Brain microvascular endothelial cell (primary cell): Measurements from ENCODE around the gene HOMER3.

Experiments
- DNase-seq: peaks from one replicate; pipeline ENCODE4 v3.0.0-alpha.2; 2020
- H3K27ac ChIP-seq: fragments of 250-450 bp; sonication (Bioruptor Pico); 2 replicates; pipeline ENCODE4 v1.5.1; 2020; ENCODE audit warnings: mild to moderate bottlenecking, moderate library complexity
- H3K27me3 ChIP-seq: fragments of 250-450 bp; sonication (Bioruptor Pico); replicated peaks from 2 replicates; pipeline ENCODE4 v1.5.1; 2020; ENCODE audit warnings: mild to moderate bottlenecking
- H3K36me3 ChIP-seq: fragments of 250-450 bp; sonication (Bioruptor Pico); replicated peaks from 2 replicates; pipeline ENCODE4 v1.5.1; 2020; ENCODE audit warnings: mild to moderate bottlenecking
- H3K4me3 ChIP-seq: 2 replicates; pipeline ENCODE4 v1.5.1; 2011; ENCODE audit warnings: low read depth, mild to moderate bottlenecking, control low read depth, low read length, moderate library complexity
- CTCF ChIP-seq: IDR thresholded peaks from 2 replicates; pipeline ENCODE4 v1.5.1; 2011; ENCODE audit warnings: low read depth, mild to moderate bottlenecking, moderate library complexity, low read length, control low read depth, inconsistent platforms; ENCODE audit errors: missing control alignments
- in situ Hi-C: cut with HindIII; loops from 2 replicates; pipeline ENCODE4 v1.10.0; 2017; ENCODE audit warnings: low sequenced_read_pairs, low pct_ligation_motif_present

Gene HOMER3

GRCh38 chr19:18972851-18973250, 31.8 kb upstream of the HOMER3 start:
- no peak for DNase-seq
- Histone ChIP-seq H3K36me3 (no peaks in the 10 kb centered on the region), H3K4me3 (no peak overlapping the region), H3K27me3 (no peaks in the 10 kb centered on the region), H3K27ac (no peak overlapping the region)
- in situ Hi-C loops, result no loop called here
- TF ChIP-seq CTCF, result no peak

DNA sequence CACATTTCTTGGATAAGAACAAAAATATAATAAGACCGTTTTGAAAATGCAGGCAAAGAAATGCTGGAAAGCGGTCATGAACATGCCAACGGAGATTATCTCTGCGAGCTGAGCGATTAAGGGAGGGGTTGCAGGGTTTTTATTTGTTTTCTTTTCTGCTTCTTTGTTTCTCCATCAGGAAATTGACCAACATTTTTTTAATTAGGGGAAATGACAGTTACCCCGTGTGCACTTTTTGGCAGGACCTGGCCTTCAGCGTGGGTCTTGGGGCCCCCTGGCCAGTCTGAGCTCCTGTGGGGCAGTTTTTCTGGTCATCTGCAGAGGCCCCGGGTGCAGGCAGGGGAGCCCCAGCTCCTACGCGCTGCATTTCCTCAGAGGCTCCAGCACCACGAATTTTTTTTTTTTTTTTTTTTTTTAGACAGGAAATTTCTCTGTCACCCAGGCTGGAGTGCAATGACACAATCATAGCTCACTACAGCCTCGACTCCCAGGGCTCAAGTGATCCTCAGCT, 31.3 kb upstream of the HOMER3 start:
- Histone ChIP-seq H3K36me3 (no peaks in the 10 kb centered on the region), H3K27ac (no peak overlapping the region), H3K27me3 (no peaks in the 10 kb centered on the region), H3K4me3 (no peak overlapping the region)
- TF ChIP-seq CTCF, result no peak
- in situ Hi-C loops, result no loop called here
- no peak for DNase-seq

- DNase-seq, result no peak
- no peak for TF ChIP-seq CTCF
- Histone ChIP-seq H3K36me3 (no peaks in the 10 kb centered on the region), H3K27ac (peak overlapping the region; percentile 17), H3K27me3 (no peaks in the 10 kb centered on the region), H3K4me3 (no peak overlapping the region)
- in situ Hi-C loops, result no loop called here
Measured at GRCh38 chr19:18969931-18970659, 29.1 kb upstream of the HOMER3 start.

- H3K4me3 ChIP-seq, result no peak overlapping the region
Measured at GRCh38 chr19:18967358-18968146, 26.5 kb upstream of the HOMER3 start.

GRCh38 chr19:18966307-18966706, 25.3 kb upstream of the HOMER3 start:
- Histone ChIP-seq H3K27me3 (peaks cover 4% of the 10 kb centered on the region), H3K27ac (no peak overlapping the region)

More at GRCh38 chr19:18967358-18968146, 26.5 kb upstream of the HOMER3 start:
- TF ChIP-seq CTCF, result no peak
- H3K36me3 ChIP-seq, result no peaks in the 10 kb centered on the region
- no peak for DNase-seq
- no peak overlapping the region for H3K27ac ChIP-seq
- H3K27me3 ChIP-seq, result no peaks in the 10 kb centered on the region
- in situ Hi-C loops, result no loop called here

More at GRCh38 chr19:18966307-18966706, 25.3 kb upstream of the HOMER3 start:
- DNase-seq, result no peak
- in situ Hi-C loops, result no loop called here
- Histone ChIP-seq H3K4me3 (no peak overlapping the region), H3K36me3 (no peaks in the 10 kb centered on the region)
- TF ChIP-seq CTCF, result no peak
